GM18520 (cell line): ENCODE results near the gene RSU1.

Source experiments
- ATAC-seq: cut with Tn5 transposase; IDR thresholded peaks from one replicate; pipeline ENCODE4 v1.9.1; 2021; ENCODE audit not compliant: unreplicated experiment

Gene RSU1

DNA sequence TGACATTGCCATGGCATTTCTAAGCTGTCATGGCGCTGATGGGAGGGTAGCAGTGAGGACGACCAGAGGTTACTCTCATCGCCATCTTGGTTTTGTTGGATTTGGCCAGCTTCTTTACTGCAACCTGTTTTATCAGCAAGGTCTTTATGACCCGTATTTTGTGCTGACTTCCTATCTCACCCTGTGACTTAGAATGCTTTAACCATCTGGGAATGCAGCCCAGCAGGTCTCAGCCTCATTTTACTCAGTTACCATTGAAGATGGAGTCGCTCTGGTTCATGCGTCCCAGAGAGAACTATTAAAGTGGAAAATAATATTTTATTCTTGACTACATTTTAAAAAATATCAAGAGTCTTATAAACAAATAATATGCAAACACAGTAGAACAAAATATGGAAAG is 131.7 kb downstream of the RSU1 start:
- no peak for ATAC-seq

DNA sequence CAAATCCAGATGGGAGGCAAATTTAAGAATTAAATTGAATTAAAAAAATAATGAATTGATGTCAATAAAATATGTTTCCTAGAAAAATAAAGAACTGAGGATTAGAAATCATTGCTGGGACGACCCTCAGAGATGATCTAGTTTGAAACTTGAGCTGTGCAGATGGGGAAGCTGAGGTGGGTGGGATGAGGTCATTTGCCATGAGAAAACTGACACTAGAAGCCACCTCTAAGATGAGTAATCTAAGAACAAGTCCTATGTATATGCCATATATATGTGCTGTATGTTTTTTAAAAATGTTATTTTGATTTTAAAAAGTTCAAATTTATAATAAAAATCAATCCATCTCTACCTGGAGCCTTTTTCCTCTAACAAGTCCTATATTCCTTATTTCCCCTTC is 135.7 kb downstream of the RSU1 start:
- no peak for ATAC-seq

DNA sequence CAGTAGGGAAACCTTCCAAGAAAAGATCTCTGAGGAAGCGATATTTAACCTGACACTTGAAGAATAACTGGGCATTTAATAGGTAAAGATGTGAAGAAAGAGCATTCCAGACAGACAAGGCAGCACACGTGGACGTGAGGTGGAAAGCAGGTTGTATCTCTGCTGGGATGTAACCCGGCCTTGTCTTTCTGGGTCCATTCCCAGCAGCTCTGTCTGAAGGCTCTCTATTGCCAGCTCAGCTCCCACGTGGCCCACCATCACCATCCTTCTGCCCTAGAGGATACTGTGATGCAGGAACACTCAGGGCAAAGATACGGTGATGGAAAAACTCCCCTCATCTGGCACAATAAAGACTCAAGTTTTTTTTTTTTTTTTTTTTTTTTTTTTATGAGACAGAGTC is 137.7 kb downstream of the RSU1 start:
- no peak for ATAC-seq

DNA sequence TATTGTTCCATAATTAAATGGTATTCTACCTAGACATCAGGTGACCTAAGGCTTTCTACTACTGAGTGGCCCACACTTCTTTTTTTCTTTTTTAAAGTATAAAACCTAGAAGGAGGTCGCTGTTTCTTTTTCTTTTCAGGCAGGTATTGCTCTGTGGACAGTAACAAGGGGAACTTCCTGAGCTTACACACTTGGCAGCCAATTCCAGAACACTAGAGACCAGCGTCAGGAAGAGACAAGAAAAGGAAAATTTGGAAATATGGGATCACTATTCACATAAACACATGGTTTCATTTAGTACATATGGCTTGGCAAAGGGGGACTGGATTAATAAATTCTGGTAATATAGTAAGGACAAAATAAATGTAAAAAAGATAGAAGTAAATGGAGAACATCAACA is 141.9 kb downstream of the RSU1 start:
- no peak for ATAC-seq

DNA sequence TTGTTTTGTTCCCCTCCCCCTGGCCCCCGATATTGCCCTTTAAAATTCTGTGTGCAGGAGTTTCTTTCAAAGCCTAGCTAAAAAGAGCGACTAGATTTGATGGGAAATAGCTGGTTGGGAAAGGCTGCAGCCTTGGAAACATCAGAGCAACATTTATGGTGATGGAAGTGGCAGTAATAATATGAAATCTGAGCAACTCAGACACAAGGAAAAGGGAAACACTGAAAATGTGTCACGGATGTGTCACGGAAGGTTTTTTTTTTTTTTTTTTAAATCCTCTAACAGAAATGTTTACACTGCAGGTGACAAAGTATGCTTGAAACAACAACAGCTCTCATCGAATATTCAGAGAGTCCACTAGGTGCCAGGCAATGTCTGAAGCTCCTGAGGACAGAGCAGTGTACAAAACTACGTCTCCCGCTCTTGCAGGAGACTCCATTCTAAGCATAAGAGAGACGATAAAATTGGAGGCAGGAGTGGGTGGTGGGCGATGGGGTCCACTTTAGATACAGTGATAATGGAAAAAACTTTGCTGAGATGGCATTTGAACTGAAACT is 143.0 kb downstream of the RSU1 start:
- no peak for ATAC-seq

DNA sequence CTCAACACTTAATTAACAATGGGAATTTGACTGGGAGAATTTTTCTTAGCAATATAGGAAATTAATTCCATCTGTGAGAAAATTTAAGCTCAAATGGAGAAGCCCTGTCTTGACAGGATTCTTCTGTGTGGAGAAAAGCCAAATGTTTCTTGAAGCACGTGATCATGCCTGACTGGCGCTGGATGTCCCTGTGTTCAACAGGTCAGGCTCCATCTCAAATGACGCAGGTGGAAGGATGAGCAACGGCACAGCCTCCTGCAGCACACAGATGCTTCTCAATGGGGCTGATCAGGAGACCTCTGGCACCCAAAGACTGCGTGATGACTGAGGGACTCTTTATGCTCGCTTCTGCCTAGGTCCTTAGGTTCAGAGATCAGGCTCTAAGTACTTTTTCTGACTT is 143.8 kb downstream of the RSU1 start:
- ATAC-seq = no peak

DNA sequence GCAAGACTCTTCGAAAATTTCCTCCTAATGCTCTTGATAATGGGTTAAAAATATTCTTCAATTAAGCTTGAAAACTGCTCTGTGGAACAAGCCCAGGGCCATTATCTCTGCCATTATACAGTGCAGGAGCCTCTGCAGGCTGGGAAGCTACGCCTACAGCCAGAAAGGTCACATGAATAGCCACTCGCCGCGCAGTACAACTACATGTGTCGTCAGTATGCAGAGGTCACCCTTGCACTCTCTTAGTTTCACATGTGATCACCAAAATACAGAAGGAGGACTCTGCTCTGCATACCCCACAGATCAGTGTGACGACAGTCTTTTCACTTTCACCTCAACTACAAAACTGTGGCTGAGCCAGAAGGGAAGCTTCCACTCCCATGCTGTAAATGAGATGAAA is 153.8 kb downstream of the RSU1 start:
- no peak for ATAC-seq

DNA sequence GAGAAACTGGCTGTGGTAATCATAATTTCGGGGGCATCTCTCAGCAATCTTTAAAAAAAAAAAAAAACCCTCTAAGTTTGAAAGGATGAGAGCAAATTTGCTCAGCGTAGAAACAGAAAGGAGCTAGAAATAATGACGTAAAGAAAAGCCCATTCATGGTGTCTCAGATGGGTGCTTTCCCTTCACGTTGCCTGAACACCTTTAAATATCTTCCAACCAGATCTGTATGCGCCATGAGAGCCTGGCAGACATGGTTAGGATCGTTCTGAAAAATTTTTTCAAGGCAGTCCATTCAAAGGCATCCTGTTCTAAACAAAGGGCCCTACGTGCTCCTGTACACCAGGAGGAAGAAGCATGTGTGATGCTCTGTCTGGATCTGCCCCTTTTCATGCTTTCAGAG is 154.3 kb downstream of the RSU1 start:
- no peak for ATAC-seq

DNA sequence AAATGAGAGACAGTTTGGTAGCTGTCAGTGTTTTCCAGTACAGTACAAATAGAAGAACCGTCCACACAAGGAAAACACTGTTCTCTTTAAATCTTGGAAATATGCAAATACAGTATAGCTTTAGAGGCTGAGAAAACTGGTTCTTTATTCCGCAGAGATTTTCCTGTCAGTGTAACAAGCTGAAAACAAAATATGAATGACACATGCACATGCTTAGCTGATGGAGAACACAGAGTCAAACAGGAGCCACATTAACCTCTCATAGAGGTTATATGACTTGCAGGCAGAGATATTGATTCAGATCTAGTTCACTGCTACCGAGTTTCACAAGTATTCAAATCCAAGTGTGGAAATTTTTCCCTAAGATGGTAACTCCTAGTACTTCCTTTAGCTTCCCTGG is 160.3 kb downstream of the RSU1 start:
- no peak for ATAC-seq

DNA sequence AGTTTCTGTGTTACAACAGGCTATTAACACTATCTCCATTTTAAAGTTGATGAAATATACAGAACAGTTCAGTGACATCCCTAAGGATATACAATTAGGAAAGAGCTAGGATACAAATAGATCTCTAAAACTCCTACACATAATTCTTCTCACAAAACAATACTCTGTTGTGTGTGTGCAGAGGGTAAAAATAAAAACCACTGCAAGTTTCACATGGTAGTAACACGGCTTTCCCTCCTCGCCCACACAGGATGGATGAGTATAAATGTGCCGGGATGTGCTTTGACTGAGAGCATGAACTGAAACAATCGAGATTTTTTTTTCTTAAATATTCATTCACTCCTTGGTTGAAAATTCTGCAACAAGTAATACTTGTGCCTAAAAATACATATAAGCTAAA is 164.0 kb downstream of the RSU1 start:
- ATAC-seq = no peak

DNA sequence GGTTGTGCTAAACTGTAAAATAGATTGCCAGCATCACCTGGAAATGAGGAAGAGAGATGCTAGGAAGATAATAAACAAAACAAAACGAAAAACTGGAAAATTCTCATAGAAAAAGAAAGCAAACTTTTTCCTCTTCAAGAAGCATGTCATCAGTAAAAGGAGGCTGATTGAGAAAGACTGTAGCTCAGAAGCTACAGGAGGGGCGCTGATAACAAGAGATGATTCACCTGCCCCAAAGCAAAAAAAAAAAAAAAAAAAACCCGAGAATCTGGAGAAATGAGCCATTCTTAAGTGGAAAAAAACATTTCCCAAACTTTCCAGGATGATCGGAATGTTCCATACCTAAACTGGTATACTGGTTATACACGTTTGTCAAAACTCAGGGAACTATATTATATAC is 165.1 kb downstream of the RSU1 start:
- no peak for ATAC-seq

DNA sequence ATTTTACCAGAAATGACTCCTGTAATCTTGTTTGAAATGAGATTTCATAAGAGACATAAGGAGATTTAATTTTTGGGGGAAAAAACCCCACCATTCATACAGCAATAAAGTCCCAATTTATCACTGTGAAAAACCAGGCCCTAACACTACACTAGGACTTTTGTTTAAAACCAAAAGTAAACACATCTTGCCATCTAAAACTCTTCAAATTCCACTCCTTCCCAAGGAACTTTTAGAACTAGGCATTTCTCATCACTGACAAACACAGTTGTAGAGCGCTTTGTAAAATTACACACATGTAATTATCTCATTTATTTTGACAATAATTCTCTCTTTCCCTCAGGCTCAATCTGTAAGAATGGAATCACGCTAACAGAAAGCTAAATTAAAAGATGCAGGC is 167.5 kb downstream of the RSU1 start:
- no peak for ATAC-seq

DNA sequence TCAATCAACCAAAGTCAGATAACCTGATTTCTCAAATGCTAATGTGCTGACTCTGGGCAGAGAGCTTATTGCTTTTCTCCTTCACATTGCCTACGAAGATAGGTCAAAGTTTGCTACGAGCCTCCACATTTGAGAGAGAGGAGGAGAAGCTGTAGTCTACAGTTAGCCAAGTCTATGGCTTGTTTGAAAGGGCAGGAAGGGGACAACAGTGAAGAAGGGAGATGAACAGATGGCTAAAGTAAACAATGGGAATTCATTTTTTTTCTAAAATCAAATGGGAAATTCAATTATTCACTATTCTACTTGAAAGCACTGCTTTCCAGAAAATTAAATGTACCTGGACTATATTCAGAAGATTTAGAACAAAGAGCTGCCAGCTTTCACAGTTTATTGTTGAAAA is 168.9 kb downstream of the RSU1 start:
- ATAC-seq = no peak

DNA sequence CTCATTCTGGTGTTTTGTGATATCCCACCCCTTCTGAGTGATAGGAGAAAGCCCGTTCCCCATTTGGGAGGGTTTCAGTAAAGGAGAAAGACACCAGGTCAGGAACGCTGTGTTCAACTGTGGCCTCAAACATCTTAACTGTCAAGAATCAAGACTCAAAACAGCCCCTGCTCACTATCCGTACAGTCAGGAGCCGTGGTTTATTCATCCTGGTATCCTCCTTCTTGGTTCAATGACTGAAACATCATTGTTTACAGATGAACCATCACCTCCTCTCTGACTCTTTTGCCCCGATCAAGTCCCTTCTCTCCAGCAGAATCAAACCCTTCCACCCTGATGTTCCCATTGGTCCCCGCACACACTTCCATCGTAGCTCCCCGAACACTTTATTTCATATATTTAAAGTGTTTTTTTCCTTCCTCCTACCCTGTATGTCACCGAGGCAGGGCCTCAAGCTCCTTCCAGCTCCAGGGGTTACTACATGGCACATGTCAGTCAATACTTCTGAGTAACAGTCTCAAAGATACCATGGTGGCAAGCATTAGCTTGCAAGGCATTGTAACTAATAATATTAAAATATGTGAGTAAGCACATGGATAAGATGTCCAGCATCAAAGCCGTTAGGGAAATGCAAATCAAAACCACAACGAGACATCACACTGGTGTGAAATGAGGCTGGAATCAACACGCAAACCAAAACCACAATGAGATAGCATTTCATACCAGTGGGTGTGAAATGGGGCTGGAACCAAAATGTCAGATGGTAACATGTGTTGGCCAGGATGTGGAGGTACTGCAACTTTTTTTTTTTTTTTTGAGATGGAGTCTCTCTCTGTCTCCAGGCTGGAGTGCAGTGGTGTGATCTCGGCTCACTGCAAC is 170.8 kb downstream of the RSU1 start:
- peak; percentile 56 for ATAC-seq

DNA sequence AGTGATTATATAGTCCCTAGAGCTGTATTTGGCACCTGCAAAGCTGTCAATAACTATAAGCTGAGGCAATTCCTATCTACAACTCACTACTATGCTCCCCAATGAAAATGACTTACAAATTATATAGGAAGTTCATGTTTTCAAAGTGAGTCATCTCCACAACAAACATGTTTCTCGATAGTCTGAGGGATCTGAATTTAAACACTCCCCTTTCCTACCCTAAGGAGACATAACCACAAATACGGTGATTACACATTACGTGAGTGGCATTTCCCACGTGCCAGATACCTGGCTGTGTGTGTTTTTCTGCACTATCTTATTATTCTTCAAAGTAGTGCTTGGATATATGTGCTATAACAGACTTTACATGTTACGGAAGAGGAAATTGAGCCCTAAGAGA is 173.1 kb downstream of the RSU1 start:
- no peak for ATAC-seq

DNA sequence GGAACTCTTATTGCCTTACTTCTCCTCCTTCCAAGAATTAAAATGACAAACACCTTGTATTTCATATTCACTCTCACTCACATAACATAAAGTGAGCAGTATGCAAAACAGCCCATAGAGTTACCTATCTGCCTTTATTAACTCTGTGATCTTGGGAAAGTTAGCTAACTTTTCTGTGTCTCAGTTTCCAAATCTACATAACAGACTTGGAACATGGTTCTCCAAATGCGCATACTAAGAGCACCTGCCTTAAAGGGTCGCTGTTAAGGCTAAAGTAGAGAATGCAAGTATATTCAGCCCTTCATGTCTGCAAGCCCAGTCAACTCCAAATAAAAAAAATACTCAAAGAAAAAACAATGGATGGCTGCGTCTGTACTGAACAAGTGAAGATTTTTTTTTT is 173.7 kb downstream of the RSU1 start:
- ATAC-seq = no peak

DNA sequence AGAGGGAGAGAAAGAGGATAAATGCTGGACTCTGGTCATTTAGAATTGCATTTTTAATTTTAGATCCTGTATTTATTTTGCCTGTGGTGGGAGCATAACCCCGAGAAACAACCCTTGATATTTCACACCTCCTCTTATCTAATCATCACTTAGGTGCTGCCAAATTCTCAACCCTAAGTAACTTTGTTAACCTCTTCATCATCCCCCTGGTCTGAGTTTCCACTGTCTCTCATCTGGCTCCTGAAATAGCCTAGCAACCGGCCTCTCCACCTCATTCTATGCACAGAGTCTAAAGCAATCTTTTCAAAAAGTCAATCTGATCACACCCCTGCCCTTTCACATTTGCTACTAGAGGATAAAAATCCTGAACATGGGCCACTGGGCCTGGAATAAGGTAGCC is 177.1 kb downstream of the RSU1 start:
- ATAC-seq = no peak

DNA sequence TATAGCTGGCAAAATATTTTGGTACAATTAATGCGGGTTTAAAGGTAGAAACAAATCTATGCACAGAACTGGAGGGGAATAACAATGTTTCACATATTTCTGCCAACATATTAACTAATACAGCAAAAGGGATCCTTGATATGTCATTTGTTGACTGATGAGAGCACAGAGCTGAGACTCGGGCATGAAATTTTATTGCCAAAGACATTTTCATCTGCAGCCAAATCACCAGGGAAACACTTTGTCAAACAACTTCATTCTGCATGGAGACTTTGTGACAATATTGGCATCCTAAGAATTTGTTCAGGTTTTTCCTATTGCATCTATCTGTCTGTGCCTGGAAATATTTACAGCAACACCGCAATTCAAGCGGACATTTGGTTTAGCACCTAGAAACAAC is 177.8 kb downstream of the RSU1 start:
- ATAC-seq = no peak

DNA sequence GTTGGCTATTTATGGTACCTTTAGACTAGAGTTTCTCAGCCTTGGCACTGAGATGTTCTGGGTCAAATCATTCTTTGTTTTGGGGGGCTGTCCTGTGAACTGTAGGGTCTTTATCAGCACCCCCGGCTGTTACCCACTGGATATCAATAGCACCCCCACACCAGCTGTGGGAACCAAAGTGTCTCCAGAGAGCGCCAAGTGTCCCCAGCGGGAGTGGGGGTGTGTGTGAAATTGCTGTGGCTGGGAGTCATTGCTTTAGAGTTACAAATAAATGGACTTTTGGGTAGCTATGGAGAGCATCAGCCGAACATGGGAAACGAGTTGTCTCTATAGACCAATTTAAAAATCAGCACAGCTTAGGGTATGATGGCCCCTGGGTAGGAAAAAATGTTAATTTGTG is 184.2 kb downstream of the RSU1 start:
- ATAC-seq = no peak

DNA sequence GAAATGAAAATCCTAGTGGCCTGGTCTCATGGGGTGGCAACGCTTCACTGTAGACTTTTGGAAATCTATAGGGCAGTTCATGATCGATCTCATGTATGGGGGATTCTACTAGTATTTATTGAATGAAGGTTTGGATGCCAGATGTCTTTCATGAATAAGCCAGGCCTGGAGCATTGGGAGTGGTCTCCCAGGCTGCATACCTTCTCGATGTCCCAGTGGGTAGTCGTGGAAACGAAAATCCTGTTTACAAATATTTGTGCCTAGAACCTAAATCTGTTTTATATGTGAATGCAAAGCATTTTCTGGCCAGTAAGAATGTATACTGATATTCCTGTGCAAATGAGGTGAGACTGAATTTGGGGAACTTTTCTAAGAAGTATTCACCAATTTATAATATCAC is 190.5 kb downstream of the RSU1 start:
- no peak for ATAC-seq

DNA sequence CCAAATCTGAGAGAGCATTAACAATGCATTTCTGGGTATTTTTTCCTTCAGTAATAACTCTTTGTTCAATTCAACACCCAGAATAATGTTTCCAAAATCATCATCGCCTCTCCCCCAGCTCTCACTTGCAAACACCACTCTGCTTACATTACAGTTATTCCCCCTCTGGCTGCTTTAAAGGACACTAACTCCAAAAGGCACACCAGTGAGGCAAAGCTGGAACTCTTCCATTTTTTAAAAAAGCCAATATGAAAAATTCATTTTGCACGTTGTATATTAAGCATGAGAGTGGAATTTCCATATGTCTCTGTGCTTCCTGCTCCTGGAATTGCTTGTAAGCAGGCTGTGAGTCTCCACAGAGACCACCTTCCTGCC is 204.3 kb downstream of the RSU1 start:
- no peak for ATAC-seq

DNA sequence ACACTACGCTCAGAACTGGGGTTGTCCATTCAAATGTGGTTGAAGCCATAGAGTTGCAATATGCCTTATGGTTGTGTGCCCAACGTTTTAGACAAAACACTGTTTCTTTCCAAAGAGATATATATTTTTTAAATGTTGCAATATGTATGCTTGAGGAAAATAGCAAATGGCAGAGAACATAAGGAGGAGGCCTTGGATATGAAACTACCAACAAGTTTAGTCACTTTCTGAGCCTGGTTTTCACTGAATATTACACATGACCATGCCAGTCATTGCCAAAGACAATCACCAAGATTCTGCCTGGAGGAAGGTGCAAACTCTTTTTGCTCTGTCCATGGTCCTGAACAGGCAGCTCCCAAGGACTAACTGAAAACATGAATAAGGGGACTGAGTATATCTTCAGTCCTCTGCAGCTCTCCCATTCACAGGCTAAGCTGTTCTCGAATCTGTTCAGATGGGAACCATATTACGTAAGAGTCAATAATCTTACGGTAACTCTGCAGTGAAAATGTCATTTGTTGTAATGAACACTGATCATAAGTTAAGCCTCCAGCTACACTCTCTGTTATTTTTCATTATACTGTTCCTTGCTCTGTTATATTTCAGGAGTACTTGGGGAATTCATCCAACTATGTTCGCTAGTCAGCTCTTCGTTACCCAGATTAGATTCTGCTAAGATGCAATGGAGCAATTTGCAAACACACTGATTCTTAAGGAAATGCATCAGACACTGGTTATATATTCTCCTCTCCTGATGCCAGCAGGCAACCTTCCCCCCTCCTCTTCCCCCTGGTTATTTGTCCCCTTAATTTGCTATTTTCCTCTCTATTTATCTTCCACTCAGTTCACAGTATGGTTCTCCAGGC is 204.9 kb downstream of the RSU1 start:
- ATAC-seq = no peak
